ENCODE data around the gene ASIC2.

DNA sequence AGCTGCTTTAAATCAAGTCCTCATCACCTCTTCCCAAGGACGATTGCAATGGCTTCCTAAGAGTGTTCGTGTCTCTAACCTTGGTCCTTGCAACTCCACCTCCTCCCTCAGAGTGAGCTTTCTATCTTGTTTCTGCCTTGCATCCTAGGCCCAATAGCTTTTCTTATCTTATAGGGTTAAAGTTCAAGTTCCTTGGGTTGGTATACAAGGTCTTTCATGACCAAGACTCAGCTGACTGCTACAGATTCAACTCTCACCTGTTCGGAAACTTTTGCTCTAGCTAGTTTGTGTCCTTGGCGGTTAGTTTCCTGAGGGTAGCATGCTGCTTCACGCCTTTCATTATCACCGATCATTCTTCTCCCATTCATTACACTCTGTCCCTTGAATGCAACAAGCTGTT, 290.8 kb downstream of the ASIC2 start:
- no peak for TF ChIP-seq CTCF (IDR thresholded peaks at IDR 0.05)
- TF ChIP-seq POLR2A (IDR thresholded peaks at IDR 0.05): no peak

All from vagina (tissue), 2 donors.